ENCODE measurements around the gene BACE1-AS. TPM values are rescaled to one million over a fixed set of nuclear protein-coding genes. Genes with fewer than 3 reads are reported as not detected.
"Not testable (repeated sequence)": the region's sequence is repeated elsewhere in the genome, so short reads cannot be mapped to it uniquely, and the experiment has no call there.

The BACE1-AS gene
- total RNA-seq, 1 donor, result 4.0 TPM

DNA sequence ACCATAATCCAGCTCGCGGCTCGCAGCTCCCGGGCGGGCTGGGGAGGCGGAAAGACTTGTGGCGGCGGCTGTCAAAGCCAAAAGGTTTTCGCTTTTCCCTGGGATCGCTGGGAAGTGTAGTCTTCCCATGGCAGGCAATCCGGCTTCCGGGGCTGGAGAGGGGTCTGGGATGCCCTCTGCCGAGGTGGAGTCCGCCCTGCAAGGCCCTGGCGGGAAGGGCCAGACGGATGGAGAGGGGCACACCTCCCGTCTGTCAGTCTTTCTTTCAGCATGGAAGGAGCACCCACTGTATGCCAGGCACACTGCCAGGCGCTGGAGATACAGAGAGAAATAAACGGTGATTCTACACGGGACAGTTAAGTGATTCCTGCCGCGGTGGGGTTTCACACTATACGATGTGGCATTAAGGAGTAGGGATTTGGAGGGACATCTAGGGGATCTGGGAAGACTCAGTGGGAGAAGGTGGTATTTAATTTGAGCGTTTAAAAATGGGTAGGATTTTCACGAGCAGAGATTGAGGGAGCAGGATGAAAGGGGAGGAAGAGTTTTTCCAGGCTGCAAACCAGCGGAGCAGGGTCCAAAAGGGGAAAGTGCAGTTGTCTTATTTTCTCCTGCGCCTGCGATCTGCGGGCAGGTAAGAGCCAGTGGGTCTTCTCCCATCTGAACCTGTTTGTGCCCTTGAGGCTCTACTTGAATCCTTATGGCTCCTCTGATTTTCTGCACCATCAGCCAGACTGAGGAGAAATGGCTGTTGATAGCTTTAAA is 25.2 kb downstream of the BACE1-AS start, which contains the start of gene BACE1:
TSS of gene BACE1 (minus strand) at position 60 of the 765 bp plus-strand sequence. CDS start 461 bp downstream, outside the sequence.
- DNase-seq (ENCODE audit: low read depth in 2 of 3, low spot score in 2 of 3), result peak in 2 of 3 donors; percentile 40 to 41

- DNase-seq (ENCODE audit: low read depth in 2 of 3, low spot score in 2 of 3), result no peak
Measured at GRCh38 chr11:117318738-117319137, 27.6 kb downstream of the BACE1-AS start.

DNA sequence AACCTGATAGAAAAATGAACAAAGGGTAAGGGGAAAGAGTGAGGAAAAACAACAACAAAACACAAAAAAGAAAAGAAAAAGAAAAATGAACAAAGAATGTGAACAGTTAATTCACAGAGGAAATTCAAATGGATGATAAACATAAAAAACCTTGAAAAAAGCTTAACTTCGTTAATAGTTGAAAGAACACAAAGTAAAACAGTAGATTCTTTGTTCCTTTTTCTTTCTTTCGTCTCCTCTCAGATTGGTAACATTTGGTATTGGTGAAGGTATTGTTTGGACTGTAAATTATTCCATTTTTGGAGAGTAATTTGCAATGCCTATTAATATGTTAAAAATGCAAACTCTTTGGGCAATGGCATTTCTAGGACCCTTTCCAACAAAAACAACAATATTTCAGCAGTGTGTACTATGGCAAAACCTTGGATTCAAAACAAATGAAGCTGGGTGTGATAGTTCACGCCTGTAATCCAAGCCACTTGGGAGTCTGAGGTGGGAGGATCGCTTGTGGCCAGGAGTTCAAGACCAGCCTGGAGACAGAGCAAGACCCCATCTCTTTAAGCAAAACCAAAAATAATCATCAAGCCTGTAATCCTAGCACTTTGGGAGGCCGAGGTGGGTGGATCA is 28.2 kb downstream of the BACE1-AS start:
- DNase-seq (ENCODE audit: low read depth in 2 of 3, low spot score in 2 of 3), result no peak

- DNase-seq (ENCODE audit: low read depth in 2 of 3, low spot score in 2 of 3), result not testable (repeated sequence)
Measured at GRCh38 chr11:117327255-117327566, 36.1 kb downstream of the BACE1-AS start.

DNA sequence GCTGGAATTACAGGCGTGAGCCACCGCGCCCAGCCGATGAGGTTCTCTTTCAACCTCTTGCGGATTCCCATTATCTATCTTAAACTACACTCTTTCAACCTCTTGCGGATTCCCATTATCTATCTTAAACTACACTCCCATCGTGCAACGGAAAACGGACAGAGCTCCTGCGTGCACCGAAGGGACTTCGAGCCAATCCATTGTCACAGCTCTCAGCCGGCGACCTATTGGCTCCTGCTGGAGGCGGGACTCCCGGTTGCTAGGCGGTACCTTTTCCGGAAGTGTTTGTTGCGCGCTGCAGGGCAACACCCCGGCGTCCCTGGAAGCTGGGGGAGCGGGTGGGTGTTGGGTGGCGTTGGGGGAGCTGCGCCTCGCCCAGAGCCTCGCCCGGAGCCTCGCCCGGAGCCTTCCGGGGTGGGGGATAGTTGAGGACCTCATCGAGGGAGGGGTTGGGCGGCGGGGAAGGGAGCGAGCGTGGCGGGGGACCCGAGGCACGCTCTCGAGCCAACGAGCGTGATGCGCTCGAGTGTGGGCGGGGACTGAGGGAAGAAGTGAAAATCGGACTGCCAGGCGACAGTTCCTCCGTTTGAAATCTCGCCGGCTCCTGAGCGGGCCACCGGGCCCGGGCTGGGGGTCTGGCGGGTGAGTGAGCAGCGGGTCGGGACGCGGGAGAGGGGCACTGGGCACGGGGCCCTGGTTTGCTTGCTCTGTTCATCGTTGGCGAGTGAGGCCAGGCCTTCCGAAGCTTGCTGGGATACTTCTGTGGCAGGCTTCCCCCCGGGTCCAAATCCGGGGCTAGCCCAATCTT is 36.6 kb downstream of the BACE1-AS start, which contains the start of gene CEP164:
TSS of gene CEP164 (plus strand) at position 288 of the 808 bp plus-strand sequence. CDS start 10,733 bp downstream, outside the sequence.
- peak; percentile 76 to 96 (median 92) for DNase-seq (ENCODE audit: low read depth in 2 of 3, low spot score in 2 of 3)

DNA sequence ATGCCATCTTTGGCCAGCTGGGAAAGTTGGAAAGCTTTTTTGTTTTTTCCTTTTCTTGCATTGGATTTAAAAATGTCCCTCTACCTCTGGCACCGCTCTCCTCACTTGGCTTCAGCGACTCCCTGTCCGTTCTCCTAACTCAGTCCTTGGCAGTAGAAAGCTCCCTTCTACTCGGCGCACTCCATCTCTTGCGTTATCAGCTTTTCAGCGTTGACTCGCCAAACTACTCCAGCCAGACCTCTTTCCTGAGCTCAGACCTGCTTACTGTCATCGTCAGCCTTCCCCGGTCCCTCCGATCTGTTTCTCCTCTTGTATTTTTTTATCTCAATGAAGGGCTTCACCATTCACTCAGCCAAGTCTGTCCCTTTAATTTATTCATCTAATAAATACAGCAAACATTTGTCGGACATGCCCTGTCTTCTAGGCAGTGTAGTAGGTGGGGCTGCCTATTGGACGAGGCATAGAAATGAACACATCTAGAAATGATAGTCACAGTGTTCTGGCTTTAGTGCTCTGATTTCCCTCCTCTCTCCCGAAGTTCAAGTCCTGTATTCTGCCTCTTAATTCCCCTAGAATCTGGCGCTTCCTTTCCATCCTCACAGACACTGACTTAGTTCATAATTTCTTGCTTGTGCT is 37.3 kb downstream of the BACE1-AS start:
- DNase-seq (ENCODE audit: low read depth in 2 of 3, low spot score in 2 of 3), result peak in 2 of 3 donors; percentile 3 to 27

- DNase-seq (ENCODE audit: low read depth in 2 of 3, low spot score in 2 of 3), result no peak
Measured at GRCh38 chr11:117332843-117333242, 41.7 kb downstream of the BACE1-AS start.

GRCh38 chr11:117333917-117334316 is 42.8 kb downstream of the BACE1-AS start:
- DNase-seq (ENCODE audit: low read depth in 2 of 3, low spot score in 2 of 3), result no peak

DNA sequence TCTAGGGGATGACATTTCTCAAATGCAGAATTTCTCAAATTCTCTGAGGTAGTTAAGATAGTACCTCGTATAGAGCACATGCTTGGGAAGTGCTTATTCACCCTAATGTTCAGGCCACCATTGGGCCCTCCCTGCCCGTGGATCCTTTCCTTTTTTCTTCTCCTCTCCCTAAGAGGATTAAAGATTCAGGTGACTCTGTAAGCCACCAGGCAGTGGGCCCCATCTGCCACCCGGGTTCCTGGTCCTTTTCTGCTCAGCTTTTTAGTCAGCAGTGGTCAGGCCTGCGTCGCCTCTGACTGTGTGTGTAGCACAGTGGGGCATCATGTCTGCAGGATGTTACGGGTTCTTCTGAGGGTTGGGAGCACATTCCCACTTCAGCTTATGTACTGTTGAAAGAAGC is 43.8 kb downstream of the BACE1-AS start:
- DNase-seq (ENCODE audit: low read depth in 2 of 3, low spot score in 2 of 3), result no peak

- DNase-seq (ENCODE audit: low read depth in 2 of 3, low spot score in 2 of 3), result no peak
Measured at GRCh38 chr11:117335399-117335798, 44.3 kb downstream of the BACE1-AS start.

DNA sequence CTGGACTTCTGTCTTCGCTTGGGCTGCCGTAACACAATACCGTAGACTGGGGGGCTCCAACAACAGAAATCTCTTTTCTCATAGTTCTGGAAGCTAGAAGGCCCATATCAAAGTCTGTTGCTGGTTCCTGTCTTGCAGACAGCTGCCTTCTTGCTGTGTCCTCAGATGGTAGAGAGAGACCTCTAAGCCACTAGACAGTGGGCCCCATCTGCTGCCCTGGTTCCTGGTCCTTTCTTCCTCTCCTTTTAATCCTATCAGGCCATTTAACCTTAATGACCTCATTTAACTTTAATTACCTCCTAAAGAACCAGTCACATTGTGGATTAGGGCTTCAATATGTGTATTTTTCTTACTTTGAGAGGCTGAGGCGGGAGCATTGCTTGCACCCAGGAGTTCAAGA is 45.9 kb downstream of the BACE1-AS start:
- DNase-seq (ENCODE audit: low read depth in 2 of 3, low spot score in 2 of 3), result no peak

Small RNA genes within 50 kb of the gene (small RNA-seq; reads per million reads assigned to genes)
- gene RF00564, result not detected

Other genes starting within 250 kb of the BACE1-AS start
- 107 TPM for gene SIK3, start 192.9 kb upstream of the BACE1-AS start, total RNA-seq
- gene PAFAH1B2, start 147.1 kb upstream of the BACE1-AS start, total RNA-seq, result 72.4 TPM
- 32.0 TPM for gene SIDT2, start 112.6 kb upstream of the BACE1-AS start, total RNA-seq
- 1.3 TPM for gene TAGLN, start 92.0 kb upstream of the BACE1-AS start, total RNA-seq
- gene PCSK7, start 59.3 kb upstream of the BACE1-AS start, total RNA-seq, result 51.4 TPM
- 13.7 TPM for gene RNF214, start 58.7 kb upstream of the BACE1-AS start, total RNA-seq
- gene BACE1, start 24.9 kb downstream of the BACE1-AS start, total RNA-seq, result 17.0 TPM
- 17.2 TPM for gene CEP164, start 36.5 kb downstream of the BACE1-AS start, total RNA-seq

Data from hematopoietic multipotent progenitor cell (in vitro differentiated cells).